Endothelial cell (in vitro differentiated cells): ENCODE results near the gene SPRR2F. TPM values are rescaled to one million over a fixed set of nuclear protein-coding genes. Genes with fewer than 3 reads are reported as not detected.
"Not testable (repeated sequence)": the region's sequence is repeated elsewhere in the genome, so short reads cannot be mapped to it uniquely, and the experiment has no call there.

Experiments used
- DNase-seq: peaks from one replicate; pipeline ENCODE4 v3.0.0; 2021; ENCODE audit warnings: low spot score
- H3K27ac Mint-ChIP-seq: one replicate; pipeline ENCODE4 v1.8.0; 2021; ENCODE audit warnings: mixed read lengths, inconsistent platforms; ENCODE audit not compliant: unreplicated experiment
- H3K27me3 Mint-ChIP-seq: one replicate; pipeline ENCODE4 v1.8.0; 2021; ENCODE audit warnings: mild to moderate bottlenecking, moderate library complexity, mixed read lengths, inconsistent platforms; ENCODE audit not compliant: unreplicated experiment
- H3K36me3 Mint-ChIP-seq: one replicate; pipeline ENCODE4 v1.8.0; 2021; ENCODE audit warnings: mild to moderate bottlenecking, low read depth, mixed read lengths, inconsistent platforms; ENCODE audit not compliant: unreplicated experiment
- H3K4me1 Mint-ChIP-seq: one replicate; pipeline ENCODE4 v1.8.0; 2021; ENCODE audit warnings: mild to moderate bottlenecking, mixed read lengths, inconsistent platforms; ENCODE audit not compliant: unreplicated experiment
- H3K4me3 Mint-ChIP-seq: one replicate; pipeline ENCODE4 v1.8.0; 2021; ENCODE audit warnings: mild to moderate bottlenecking, mixed read lengths, inconsistent platforms; ENCODE audit not compliant: unreplicated experiment
- H3K9me3 Mint-ChIP-seq: one replicate; pipeline ENCODE4 v1.8.0; 2021; ENCODE audit warnings: mixed read lengths, inconsistent platforms; ENCODE audit not compliant: unreplicated experiment
- CTCF ChIP-seq: fragments of 200-600 bp; sonication (generic); IDR thresholded peaks from one replicate; pipeline ENCODE4 v1.5.0; 2021; ENCODE audit warnings: antibody characterized with exemption; ENCODE audit not compliant: unreplicated experiment
- total RNA-seq: library from RNA; stranded (reverse); fragmentation: NEBNext Ultra II Directional; extraction: Animal tissue kit (Norgen Biotek cat#: 25700); gene quantifications from one replicate; pipeline ENCODE4 v1.2.1, GENCODE V29; 2021; ENCODE audit not compliant: unreplicated experiment

SPRR2F gene
- total RNA-seq, 1 donor from 2014 or later, result not detected

GRCh38 chr1:153140484-153140883, 27.2 kb upstream of the SPRR2F start:
- H3K9me3 Mint-ChIP-seq, result no peaks in the 10 kb centered on the region
- TF ChIP-seq CTCF, result no peak
- DNase-seq, result no peak
- H3K4me1 Mint-ChIP-seq, result peaks cover 24% of the 10 kb centered on the region
- no peak overlapping the region for H3K27ac Mint-ChIP-seq
- no peak overlapping the region for H3K4me3 Mint-ChIP-seq
- H3K36me3 Mint-ChIP-seq, result no peaks in the 10 kb centered on the region
- peaks cover 2% of the 10 kb centered on the region for H3K27me3 Mint-ChIP-seq

DNA sequence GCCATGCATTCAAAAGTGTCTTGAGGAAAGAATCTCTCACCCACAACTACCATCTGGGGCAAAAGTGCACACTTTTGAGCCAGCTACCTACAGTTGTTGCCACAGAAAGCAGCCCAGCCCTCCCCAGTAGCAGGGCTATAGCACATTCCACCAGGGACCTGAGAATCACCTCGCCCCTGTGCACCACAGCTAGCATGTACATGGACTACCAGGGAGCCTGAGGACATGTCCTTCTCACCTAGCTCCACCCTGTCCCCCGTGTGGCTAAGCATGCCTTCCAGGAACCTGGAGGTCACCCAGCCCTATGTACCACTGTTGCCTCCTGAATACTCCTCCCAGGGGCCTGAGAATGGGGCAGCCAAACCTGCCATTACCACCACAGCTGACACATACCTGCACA, 20.4 kb upstream of the SPRR2F start:
- Mint-ChIP-seq H3K27ac (no peak overlapping the region), H3K36me3 (no peaks in the 10 kb centered on the region), H3K27me3 (no peaks in the 10 kb centered on the region), H3K9me3 (no peaks in the 10 kb centered on the region), H3K4me3 (no peak overlapping the region), H3K4me1 (no peaks in the 10 kb centered on the region)
- TF ChIP-seq CTCF, result no peak
- no peak for DNase-seq

DNA sequence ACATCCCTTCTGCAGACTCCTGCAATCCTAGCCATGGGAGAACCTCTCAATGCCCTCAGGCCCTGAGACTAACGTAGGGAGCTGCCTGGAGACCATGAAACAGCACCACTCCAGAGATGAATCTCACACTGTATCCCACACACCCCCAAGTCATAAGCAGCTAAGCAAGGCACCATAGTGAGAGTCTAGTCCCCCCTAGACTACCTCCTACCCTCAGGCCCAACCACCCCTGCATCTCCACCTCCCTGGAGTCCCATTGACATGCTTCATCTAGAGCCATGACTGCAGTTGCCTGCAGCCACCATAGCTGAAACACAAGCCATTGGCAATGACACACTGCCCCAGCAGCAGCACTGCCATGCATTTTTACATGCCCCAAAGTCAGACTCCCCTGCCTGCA, 20.0 kb upstream of the SPRR2F start:
- TF ChIP-seq CTCF, result no peak
- no peaks in the 10 kb centered on the region for H3K9me3 Mint-ChIP-seq
- no peak overlapping the region for H3K4me3 Mint-ChIP-seq
- no peaks in the 10 kb centered on the region for H3K27me3 Mint-ChIP-seq
- H3K36me3 Mint-ChIP-seq, result no peaks in the 10 kb centered on the region
- H3K27ac Mint-ChIP-seq, result no peak overlapping the region
- DNase-seq, result no peak
- H3K4me1 Mint-ChIP-seq, result no peaks in the 10 kb centered on the region

DNA sequence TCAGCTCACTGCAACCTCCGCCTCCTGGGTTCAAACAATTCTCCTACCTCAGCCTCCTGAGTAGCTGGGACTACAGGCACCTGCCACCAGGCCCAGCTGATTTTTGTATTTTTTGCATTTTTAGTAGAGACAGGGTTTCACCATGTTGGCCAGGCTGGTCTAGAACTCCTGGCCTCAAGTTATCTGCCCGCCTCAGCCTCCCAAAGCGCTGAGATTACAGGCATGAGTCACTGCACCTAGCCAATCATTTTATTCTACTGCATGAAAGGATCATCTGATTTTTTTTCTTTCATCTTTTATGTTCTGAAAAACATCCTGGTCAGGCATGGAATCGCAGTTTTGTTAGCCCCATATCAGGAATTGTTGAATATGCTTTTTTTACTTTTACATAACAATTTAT, 15.4 kb upstream of the SPRR2F start:
- not testable (repeated sequence) for H3K36me3 Mint-ChIP-seq, H3K27ac Mint-ChIP-seq, H3K27me3 Mint-ChIP-seq, H3K4me1 Mint-ChIP-seq, H3K9me3 Mint-ChIP-seq, H3K4me3 Mint-ChIP-seq, DNase-seq

GRCh38 chr1:153127296-153127695, 14.0 kb upstream of the SPRR2F start:
- peaks cover 14% of the 10 kb centered on the region for H3K4me1 Mint-ChIP-seq
- H3K27me3 Mint-ChIP-seq, result no peaks in the 10 kb centered on the region
- DNase-seq, result no peak
- TF ChIP-seq CTCF, result no peak
- no peaks in the 10 kb centered on the region for H3K9me3 Mint-ChIP-seq
- no peaks in the 10 kb centered on the region for H3K36me3 Mint-ChIP-seq
- H3K4me3 Mint-ChIP-seq, result no peak overlapping the region
- no peak overlapping the region for H3K27ac Mint-ChIP-seq

- DNase-seq, result no peak
- Mint-ChIP-seq H3K36me3 (no peaks in the 10 kb centered on the region), H3K27ac (no peak overlapping the region), H3K9me3 (no peaks in the 10 kb centered on the region), H3K4me1 (peaks cover 14% of the 10 kb centered on the region), H3K27me3 (no peaks in the 10 kb centered on the region), H3K4me3 (no peak overlapping the region)
- TF ChIP-seq CTCF, result no peak
These were observed 12.2 kb upstream of the SPRR2F start for GRCh38 chr1:153125536-153125935.

DNA sequence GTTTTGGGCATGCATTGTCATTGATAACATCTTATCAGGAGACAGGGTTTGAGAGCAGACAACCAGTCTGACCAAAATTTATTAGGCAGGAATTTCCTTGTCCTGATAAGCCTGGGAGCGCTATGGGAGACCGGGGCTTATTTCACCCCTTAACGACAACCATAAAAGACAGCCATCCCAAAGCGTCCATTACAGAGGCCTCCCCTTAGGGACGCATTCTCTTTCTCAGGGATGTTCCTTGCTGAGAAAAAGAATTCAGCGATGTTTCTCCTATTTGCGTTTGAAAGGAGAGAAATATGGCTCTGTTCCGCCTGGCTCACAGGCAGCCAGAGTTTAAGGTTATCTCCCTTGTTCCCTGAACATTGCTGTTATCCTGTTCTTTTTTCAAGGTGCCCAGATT, 10.5 kb upstream of the SPRR2F start:
- peaks cover 14% of the 10 kb centered on the region for H3K4me1 Mint-ChIP-seq
- not testable (repeated sequence) for H3K27ac Mint-ChIP-seq, H3K4me3 Mint-ChIP-seq, H3K36me3 Mint-ChIP-seq, DNase-seq, H3K9me3 Mint-ChIP-seq, H3K27me3 Mint-ChIP-seq
